Activated T-helper 1 cell treated with anti-CD3 and anti-CD28 coated beads, Interleukin-2, amount 50 U/mL, for 16 hours (primary cell): Measurements from ENCODE around the gene KRTAP19-4.
"Not testable (repeated sequence)": the region's sequence is repeated elsewhere in the genome, so short reads cannot be mapped to it uniquely, and the experiment has no call there.

Experiments
- DNase-seq, 2 donors: peaks; one replicate each; pipeline ENCODE4 v3.0.0-alpha.2; 2020; ENCODE audit warnings: low read depth in 1 of 2, low spot score in 1 of 2

Gene KRTAP19-4

DNA sequence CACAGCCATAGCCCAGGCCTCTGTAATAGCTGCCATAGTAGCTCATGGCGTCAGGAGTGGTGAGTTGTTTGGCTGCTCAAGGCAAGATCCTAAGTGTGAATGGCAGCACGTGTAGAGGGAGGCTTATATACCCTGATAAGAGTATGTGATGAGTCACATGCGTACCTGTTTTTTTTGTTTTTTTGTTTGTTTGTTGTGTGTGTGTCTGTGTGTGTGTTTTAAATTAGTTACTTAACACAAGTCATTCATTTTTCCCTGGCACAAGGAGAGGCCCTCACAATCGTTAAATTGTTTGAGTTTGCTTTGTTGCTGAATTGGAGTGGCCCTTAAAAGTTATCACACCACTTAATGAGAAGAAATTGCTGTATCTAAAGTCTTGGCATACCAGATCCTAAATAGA is at the start of gene KRTAP19-4:
KRTAP19-4 (minus strand) TSS at position 101 of the 400 bp plus-strand sequence; CDS start at position 46, 55 bp downstream.
- DNase-seq = no peak

GRCh38 chr21:30541764-30542163 is 44.8 kb upstream of the KRTAP19-4 start, which contains the start of gene KRTAP19-6:
TSS of gene KRTAP19-6 (minus strand) at chr21:30541864. CDS start at chr21:30541833, 31 bp downstream.
- DNase-seq = no peak

DNA sequence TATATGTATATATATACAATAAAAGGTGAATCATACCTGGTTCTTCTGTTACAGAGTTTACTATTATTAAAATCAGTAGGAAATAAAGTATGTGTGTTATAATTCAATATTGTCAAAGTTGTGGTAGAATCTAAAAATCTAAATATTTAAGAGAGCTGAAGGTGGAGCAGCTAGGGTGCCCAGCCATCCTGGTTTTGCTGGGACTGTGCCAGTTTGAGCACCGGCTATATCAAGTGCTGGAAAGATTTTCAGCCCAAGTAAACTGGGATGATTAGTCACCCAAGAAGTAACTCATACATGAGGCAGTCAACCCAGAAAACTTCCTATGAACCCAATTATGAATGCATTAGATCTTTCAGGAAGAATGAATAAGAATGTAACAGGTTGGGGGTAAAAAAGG is 21.9 kb upstream of the KRTAP19-4 start:
- no peak for DNase-seq

DNA sequence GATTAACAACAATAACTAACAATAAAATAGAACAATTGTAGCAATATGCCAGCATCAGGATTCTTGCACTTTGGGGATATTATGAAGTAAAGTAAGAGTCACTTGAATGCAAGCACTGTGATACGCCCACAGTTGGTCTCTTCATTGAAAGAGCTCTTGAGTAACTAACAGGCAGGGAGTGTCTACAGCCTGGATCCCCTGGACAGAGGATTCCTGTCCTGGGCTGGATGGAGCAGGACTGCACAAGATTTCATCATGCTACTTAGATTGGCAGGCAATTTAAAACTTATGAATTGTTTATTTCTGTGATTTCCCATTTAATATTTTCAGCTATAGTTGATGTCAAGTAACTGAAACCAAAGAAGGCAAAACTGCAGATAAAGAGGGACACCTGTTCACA is 18.7 kb upstream of the KRTAP19-4 start:
- DNase-seq = no peak

DNA sequence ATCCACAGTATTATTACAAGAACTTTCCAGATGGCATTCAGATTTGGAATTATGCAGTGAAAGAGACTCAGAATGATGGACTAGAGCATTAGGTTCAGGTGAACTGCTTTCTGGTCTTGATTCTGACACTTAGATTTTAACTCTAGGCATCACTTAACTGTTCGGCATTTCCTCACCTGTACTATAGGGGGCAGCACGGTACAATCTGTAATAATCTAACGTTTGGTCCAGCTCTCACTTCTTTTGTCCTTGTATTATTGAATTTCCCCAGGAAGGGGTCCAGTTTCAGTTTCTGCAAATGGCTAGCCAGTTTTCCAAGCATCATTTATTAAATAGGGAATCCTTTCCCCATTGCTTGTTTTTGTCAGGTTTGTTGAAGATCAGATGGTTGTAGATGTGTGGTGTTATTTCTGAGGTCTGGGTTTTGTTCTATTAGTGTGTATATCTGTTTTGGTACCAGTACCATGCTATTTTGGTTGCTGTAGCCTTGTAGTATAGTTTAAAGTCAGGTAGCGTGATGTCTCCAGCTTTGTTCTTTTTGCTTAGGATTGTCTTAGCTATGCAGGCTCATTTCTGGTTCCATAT is 8.7 kb upstream of the KRTAP19-4 start:
- not testable (repeated sequence) for DNase-seq

GRCh38 chr21:30502041-30502440 is 5.1 kb upstream of the KRTAP19-4 start, which contains the start of gene KRTAP19-5:
TSS of gene KRTAP19-5 (minus strand) at chr21:30502141. CDS start at chr21:30502090, 51 bp downstream.
- DNase-seq = no peak

DNA sequence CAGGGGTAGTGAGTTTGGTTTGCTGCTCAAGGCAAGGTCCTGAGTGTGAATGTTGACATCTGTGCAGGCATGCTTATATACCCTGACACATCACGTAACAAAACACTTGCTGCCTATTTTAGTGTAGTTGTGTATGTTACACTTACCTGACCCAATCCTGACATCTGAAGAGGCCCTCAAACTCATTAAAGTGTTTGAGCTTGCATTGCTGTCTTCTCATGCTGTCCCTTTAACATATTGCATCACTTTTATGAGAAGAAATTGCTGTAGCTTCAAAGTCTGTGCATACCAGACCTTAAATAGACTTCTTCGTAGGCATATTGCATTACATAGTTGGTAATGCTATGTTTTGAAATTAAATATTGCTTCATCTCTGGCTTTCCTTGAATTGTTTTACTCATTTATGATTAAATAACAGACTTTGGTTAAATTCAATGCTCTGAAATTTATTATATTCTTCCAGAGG is 5.0 kb downstream of the KRTAP19-4 start, which contains the start of gene KRTAP19-3:
KRTAP19-3 (minus strand) TSS at position 51 of the 466 bp plus-strand sequence. CDS start 56 bp downstream, outside the sequence.
- no peak for DNase-seq

GRCh38 chr21:30487336-30487735 is 9.6 kb downstream of the KRTAP19-4 start, which contains the start of gene KRTAP19-2:
TSS of gene KRTAP19-2 (minus strand) at chr21:30487436. CDS start at chr21:30487348, 88 bp downstream.
- no peak for DNase-seq

DNA sequence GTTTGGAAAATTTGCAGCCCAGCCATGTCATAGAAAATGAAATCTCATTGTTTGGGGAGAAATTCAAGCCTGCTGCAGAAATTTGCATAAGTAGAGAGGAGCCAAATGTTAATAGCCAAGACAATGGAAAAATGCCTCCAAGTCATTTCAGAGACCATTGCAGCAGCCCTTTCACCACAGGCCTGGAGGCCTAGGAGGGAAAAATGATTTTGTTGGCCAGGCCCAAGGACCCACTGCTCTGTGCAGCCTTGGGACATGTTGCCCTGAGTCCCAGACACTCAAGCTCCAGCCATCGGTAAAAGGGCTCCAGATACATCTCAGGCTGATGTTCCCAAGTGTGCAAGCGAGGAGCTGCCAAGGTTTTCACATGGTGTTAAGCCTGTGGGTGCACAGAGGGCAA is 10.8 kb downstream of the KRTAP19-4 start:
- no peak for DNase-seq

- DNase-seq = no peak
Observed at GRCh38 chr21:30482130-30482529, 14.8 kb downstream of the KRTAP19-4 start.

GRCh38 chr21:30480145-30480544 is 16.8 kb downstream of the KRTAP19-4 start, which contains the start of gene KRTAP19-1:
TSS of gene KRTAP19-1 (minus strand) at chr21:30480367. CDS start at chr21:30480317, 50 bp downstream.
- no peak for DNase-seq

- no peak for DNase-seq
Observed at GRCh38 chr21:30479259-30479658, 17.7 kb downstream of the KRTAP19-4 start.

GRCh38 chr21:30478004-30478403 is 19.0 kb downstream of the KRTAP19-4 start:
- DNase-seq = no peak

GRCh38 chr21:30468900-30469714 is 27.9 kb downstream of the KRTAP19-4 start:
- no peak for DNase-seq

DNA sequence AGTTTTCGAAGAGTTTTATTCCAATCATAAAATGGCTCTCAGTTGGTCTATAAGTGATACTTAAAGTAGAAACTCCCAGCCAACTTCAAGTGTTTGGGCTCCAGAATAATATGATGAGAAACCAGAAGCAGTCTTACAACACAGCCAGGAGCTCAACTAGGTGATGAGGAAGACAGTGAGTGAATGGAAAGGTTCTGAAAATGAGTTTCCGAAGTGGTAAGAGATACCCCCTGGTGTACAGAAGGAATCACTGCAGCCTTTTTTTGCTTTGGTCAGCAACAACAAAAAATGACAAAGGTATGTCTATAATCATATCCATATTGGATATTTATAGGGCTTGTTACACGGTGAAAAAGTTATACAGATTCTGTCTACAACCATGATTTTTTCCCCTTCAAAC is 33.3 kb downstream of the KRTAP19-4 start:
- no peak for DNase-seq

- DNase-seq = no peak
Observed at GRCh38 chr21:30448514-30448913, 48.5 kb downstream of the KRTAP19-4 start.

- DNase-seq = no peak
Observed at GRCh38 chr21:30447056-30447455, 49.9 kb downstream of the KRTAP19-4 start.
